Fibroblast of skin of scalp (primary cell): ENCODE results near the gene LYRM1. TPM values are rescaled to one million over a fixed set of nuclear protein-coding genes. Genes with fewer than 3 reads are reported as not detected.
"Not testable (repeated sequence)": the region's sequence is repeated elsewhere in the genome, so short reads cannot be mapped to it uniquely, and the experiment has no call there.

ENCODE experiments used
- DNase-seq: peaks from one replicate; pipeline ENCODE4 v3.0.0-alpha.2; 2013
- polyA plus RNA-seq, 2 experiments: library from polyadenylated mRNA; unstranded; fragments of 120-200 nt; gene quantifications; one replicate each; pipeline ENCODE4 v1.2.1, GENCODE V29; 2013; ENCODE audit not compliant: insufficient read length in 2 of 2

The LYRM1 gene
- 29.0 TPM for polyA plus RNA-seq (2013, experiment 1 of 2; ENCODE audit: insufficient read length)
- polyA plus RNA-seq (2013, experiment 2 of 2; ENCODE audit: insufficient read length) = 30.5 TPM

GRCh38 chr16:20900299-20901067, at the start of gene LYRM1, which contains the start of gene DCUN1D3:
Gene LYRM1 (plus strand): TSS chr16:20900771. CDS start chr16:20915556, 14,785 bp downstream.
Gene DCUN1D3 (minus strand): TSS chr16:20900358. CDS start chr16:20862538, 37,820 bp downstream.
- DNase-seq = peak; percentile 100

GRCh38 chr16:20850981-20851380, 49.6 kb upstream of the LYRM1 start:
- DNase-seq = no peak

GRCh38 chr16:20851601-20852000, 49.0 kb upstream of the LYRM1 start:
- peak; percentile 89 for DNase-seq

GRCh38 chr16:20853143-20853542, 47.4 kb upstream of the LYRM1 start:
- no peak for DNase-seq

GRCh38 chr16:20853981-20854620, 46.5 kb upstream of the LYRM1 start:
- DNase-seq = no peak

GRCh38 chr16:20854963-20855362, 45.6 kb upstream of the LYRM1 start:
- DNase-seq = no peak

- DNase-seq = no peak
Observed at GRCh38 chr16:20857281-20857680, 43.3 kb upstream of the LYRM1 start.

- no peak for DNase-seq
Observed at GRCh38 chr16:20859229-20859628, 41.3 kb upstream of the LYRM1 start.

- DNase-seq = no peak
Observed at GRCh38 chr16:20859699-20860098, 40.9 kb upstream of the LYRM1 start.

GRCh38 chr16:20860361-20860760, 40.2 kb upstream of the LYRM1 start:
- no peak for DNase-seq

- DNase-seq = not testable (repeated sequence)
Observed at GRCh38 chr16:20860995-20861394, 39.6 kb upstream of the LYRM1 start.

- DNase-seq = no peak
Observed at GRCh38 chr16:20862162-20862960, 38.2 kb upstream of the LYRM1 start.

GRCh38 chr16:20864376-20864775, 36.2 kb upstream of the LYRM1 start:
- not testable (repeated sequence) for DNase-seq

GRCh38 chr16:20865420-20866131, 35.0 kb upstream of the LYRM1 start:
- DNase-seq = peak; percentile 60

- peak; percentile 76 for DNase-seq
Observed at GRCh38 chr16:20866145-20866772, 34.3 kb upstream of the LYRM1 start.

- no peak for DNase-seq
Observed at GRCh38 chr16:20866801-20867200, 33.8 kb upstream of the LYRM1 start.

- DNase-seq = no peak
Observed at GRCh38 chr16:20867585-20867984, 33.0 kb upstream of the LYRM1 start.

- peak; percentile 52 for DNase-seq
Observed at GRCh38 chr16:20868890-20869289, 31.7 kb upstream of the LYRM1 start.

GRCh38 chr16:20870122-20870820, 30.3 kb upstream of the LYRM1 start:
- no peak for DNase-seq

- no peak for DNase-seq
Observed at GRCh38 chr16:20871258-20871657, 29.3 kb upstream of the LYRM1 start.
